GM12864 (cell line): Measurements from ENCODE around the gene HK3.

Experiments used
- DNase-seq: peaks from one replicate; pipeline ENCODE4 v3.0.0-alpha.2; 2011; ENCODE audit warnings: low read depth
- H3K4me3 ChIP-seq: 2 replicates; pipeline ENCODE4 v1.5.1; 2011; ENCODE audit warnings: mild to moderate bottlenecking, low read depth, low read length, control low read depth
- TF ChIP-seq, protein P1 (sequence below): IDR thresholded peaks from 2 replicates; pipeline ENCODE4 v1.5.1; 2011; ENCODE audit warnings: low read depth, mild to moderate bottlenecking, moderate library complexity, low read length, control low read depth, inconsistent platforms; ENCODE audit errors: missing control alignments

Gene HK3

GRCh38 chr5:176849611-176850227, 49.4 kb downstream of the HK3 start:
- TF ChIP-seq, protein P1, sequence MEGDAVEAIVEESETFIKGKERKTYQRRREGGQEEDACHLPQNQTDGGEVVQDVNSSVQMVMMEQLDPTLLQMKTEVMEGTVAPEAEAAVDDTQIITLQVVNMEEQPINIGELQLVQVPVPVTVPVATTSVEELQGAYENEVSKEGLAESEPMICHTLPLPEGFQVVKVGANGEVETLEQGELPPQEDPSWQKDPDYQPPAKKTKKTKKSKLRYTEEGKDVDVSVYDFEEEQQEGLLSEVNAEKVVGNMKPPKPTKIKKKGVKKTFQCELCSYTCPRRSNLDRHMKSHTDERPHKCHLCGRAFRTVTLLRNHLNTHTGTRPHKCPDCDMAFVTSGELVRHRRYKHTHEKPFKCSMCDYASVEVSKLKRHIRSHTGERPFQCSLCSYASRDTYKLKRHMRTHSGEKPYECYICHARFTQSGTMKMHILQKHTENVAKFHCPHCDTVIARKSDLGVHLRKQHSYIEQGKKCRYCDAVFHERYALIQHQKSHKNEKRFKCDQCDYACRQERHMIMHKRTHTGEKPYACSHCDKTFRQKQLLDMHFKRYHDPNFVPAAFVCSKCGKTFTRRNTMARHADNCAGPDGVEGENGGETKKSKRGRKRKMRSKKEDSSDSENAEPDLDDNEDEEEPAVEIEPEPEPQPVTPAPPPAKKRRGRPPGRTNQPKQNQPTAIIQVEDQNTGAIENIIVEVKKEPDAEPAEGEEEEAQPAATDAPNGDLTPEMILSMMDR, result no peak
- DNase-seq, result no peak
- no peak overlapping the region for H3K4me3 ChIP-seq

GRCh38 chr5:176848651-176849050, 50.5 kb downstream of the HK3 start:
- TF ChIP-seq, protein P1, result no peak
- no peak overlapping the region for H3K4me3 ChIP-seq
- DNase-seq, result no peak

DNA sequence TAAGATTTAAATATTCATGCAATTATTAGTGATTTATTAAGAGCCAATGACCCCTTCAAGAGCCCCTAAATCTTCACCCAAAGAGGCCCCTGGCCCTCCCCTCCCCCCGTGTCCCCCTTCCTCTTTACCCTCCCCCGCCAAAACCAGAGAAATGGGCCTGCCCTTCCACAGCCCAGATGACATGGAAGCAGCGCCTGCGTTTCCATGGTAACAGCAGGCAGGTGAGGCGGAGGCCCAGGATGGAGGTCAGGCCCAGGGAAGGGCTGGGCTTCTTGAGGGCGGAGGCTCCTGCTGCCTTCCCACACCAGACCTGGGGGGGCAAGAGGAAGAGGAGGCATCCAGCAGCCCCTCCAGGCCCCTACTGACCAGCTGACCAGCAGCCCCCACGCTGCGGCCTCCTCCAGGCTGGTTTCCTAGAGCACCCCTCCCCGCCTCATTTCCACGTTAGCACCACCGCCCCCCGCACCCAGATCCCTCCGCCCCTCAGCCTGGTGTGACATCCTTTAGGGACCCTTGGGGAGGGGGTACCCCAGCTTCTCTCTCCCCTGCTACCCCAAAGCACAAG, 51.3 kb downstream of the HK3 start:
- no peak for DNase-seq
- H3K4me3 ChIP-seq, result no peak overlapping the region
- TF ChIP-seq, protein P1, result no peak

DNA sequence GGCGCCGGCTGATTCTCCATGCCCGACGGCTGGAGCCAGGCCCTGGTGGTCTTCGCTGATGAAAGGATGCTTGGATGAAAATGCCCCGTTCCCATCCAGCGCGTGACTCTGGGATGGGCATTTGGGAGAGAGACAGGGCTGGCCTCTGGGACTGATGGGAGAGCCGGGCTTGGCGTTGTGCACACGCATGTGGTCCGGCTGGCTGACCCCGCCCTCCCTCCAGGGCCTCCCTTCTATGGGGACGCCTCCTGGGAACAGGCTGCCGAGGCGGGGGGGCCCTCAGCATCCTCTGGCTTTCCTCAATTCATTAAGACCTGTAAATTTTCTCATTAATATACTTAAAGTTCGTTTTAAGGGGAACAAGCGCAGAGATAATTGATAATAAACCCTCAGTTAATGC, 52.0 kb downstream of the HK3 start:
- no peak for DNase-seq
- no peak overlapping the region for H3K4me3 ChIP-seq
- TF ChIP-seq, protein P1, result no peak

DNA sequence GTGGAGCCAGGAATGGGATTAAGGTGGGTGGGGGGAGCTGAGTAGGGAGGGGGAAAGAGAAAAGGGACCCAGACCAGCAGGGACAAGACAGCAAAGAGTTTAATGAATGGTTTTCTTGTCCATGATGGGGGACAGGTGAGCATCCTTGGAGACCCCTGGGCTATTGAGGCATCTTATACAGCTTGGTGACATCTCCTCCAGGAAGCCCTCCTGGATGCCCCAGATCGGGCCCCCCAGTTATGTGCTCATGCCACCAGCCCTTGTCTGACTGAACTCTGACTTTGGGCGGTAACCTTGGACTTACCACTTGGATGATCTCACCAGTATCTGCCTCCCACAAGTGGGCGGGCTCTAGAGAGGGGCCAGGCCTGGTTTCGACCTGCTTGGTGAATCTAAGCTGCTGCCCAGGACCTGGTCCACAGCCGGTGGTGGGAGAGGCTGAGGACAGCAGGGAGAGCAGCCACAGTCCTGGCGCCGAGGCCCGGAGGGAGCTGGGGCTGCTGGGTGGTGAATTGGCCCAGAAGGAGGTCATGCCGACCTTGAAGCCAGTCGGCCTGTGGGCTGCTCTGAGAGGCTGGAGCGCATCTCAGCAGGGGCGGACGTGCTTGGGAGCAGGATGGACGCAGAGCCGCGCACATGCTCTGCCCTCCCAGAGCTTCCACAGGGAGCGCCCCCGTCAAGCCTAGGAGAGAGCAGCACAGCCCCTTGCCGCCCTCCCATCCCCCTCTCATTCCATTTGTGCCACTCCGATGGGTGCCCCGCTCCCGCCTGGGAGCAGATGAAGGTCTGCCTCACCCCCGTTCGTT, 52.6 kb downstream of the HK3 start:
- TF ChIP-seq, protein P1, result no peak
- no peak overlapping the region for H3K4me3 ChIP-seq
- DNase-seq, result no peak

DNA sequence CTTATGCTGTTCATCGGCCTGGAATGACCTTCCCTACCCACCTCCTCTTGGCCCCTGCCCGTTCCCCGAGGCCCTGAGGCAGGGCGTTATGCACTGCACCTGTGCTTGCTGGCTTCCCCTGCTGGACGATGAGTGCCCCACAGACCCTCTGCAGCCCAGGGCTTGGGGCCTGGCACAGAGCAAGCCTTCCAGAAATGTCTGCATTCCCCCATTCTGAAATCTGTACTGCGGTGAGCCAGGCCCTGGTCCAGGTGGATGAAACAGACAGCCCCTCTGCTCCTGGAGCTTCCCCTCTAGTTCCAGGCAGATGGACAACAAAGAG, 53.8 kb downstream of the HK3 start:
- H3K4me3 ChIP-seq, result no peak overlapping the region
- no peak for DNase-seq
- TF ChIP-seq, protein P1, result no peak
